WTC11 (cell line): ENCODE results near the gene PLSCR4. TPM values are rescaled to one million over a fixed set of nuclear protein-coding genes. Genes with fewer than 3 reads are reported as not detected.
"Not testable (repeated sequence)": the region's sequence is repeated elsewhere in the genome, so short reads cannot be mapped to it uniquely, and the experiment has no call there.

Source experiments
- ATAC-seq: fragments of 200-7000 bp; cut with Tn5 transposase; 2 replicates; pipeline ENCODE4 v1.10.0; 2021; ENCODE audit warnings: mild to moderate bottlenecking, moderate library complexity
- Bru-seq: library from RNA; stranded (reverse); fragments of 400-500 nt; gene quantifications from one replicate; lab custom pipeline; 2021; lab: Mats Ljungman, UMichigan
- CTCF ChIA-PET: fragments of 300-600 bp; sonication (Branson Sonifier 250); formaldehyde crosslinking; loops from one replicate; lab custom pipeline; 2021; ENCODE audit warnings: antibody characterized with exemption; lab: Charles Lee
- POLR2A ChIA-PET: fragments of 350-600 bp; sonication (Branson Sonifier 250); formaldehyde crosslinking; loops from one replicate; lab custom pipeline; 2021; ENCODE audit warnings: antibody characterized with exemption; lab: Charles Lee
- DNase-seq: peaks from one replicate; pipeline ENCODE4 v3.0.0; 2021; ENCODE audit warnings: low spot score
- H3K27ac Mint-ChIP-seq: 2 replicates; pipeline ENCODE4 v1.8.0; 2021; ENCODE audit warnings: mixed read lengths
- H3K27me3 Mint-ChIP-seq: 2 replicates; pipeline ENCODE4 v1.8.0; 2021; ENCODE audit warnings: low read depth, mild to moderate bottlenecking, moderate library complexity, mixed read lengths
- H3K36me3 Mint-ChIP-seq: 2 replicates; pipeline ENCODE4 v1.8.0; 2021; ENCODE audit warnings: mixed read lengths
- H3K4me1 Mint-ChIP-seq: 2 replicates; pipeline ENCODE4 v1.8.0; 2022; ENCODE audit warnings: mixed read lengths
- H3K4me3 Mint-ChIP-seq: 2 replicates; pipeline ENCODE4 v1.8.0; 2021; ENCODE audit warnings: mild to moderate bottlenecking, moderate library complexity, mixed read lengths
- H3K9me3 Mint-ChIP-seq: 2 replicates; pipeline ENCODE4 v1.8.0; 2021; ENCODE audit warnings: mixed read lengths
- CREM ChIP-seq: sonication (generic); formaldehyde crosslinking; IDR thresholded peaks from 2 replicates; pipeline ENCODE4 v1.8.1; 2022; ENCODE audit warnings: mild to moderate bottlenecking, missing genetic modification reagents, moderate library complexity
- FOXJ3 ChIP-seq: sonication (generic); formaldehyde crosslinking; IDR thresholded peaks from 2 replicates; pipeline ENCODE4 v1.9.0; 2021; ENCODE audit warnings: missing genetic modification reagents, mild to moderate bottlenecking, borderline replicate concordance
- FOXP1 ChIP-seq: sonication (generic); formaldehyde crosslinking; IDR thresholded peaks from 2 replicates; pipeline ENCODE4 v1.8.0; 2022; ENCODE audit warnings: missing genetic modification reagents, mild to moderate bottlenecking, moderate library complexity, borderline replicate concordance
- SP1 ChIP-seq: sonication (generic); formaldehyde crosslinking; conservative IDR thresholded peaks from 2 replicates; pipeline ENCODE4 v1.8.1; 2022; ENCODE audit warnings: missing genetic modification reagents
- TP53 ChIP-seq: sonication (generic); formaldehyde crosslinking; IDR thresholded peaks from 2 replicates; pipeline ENCODE4 v1.8.1; 2023; ENCODE audit warnings: mild to moderate bottlenecking, missing genetic modification reagents
- ZNF121 ChIP-seq: sonication (generic); formaldehyde crosslinking; IDR thresholded peaks from 2 replicates; pipeline ENCODE4 v1.8.0; 2023; ENCODE audit warnings: missing genetic modification reagents
- ZNF138 ChIP-seq: sonication (generic); formaldehyde crosslinking; conservative IDR thresholded peaks from 2 replicates; pipeline ENCODE4 v1.8.1; 2022; ENCODE audit warnings: mild to moderate bottlenecking, moderate library complexity, missing genetic modification reagents
- ZNF232 ChIP-seq: sonication (generic); formaldehyde crosslinking; IDR thresholded peaks from 2 replicates; pipeline ENCODE4 v1.8.0; 2022; ENCODE audit warnings: mild to moderate bottlenecking, missing genetic modification reagents
- long read RNA-seq, 3 experiments: library from RNA in 1 of 3; library from capped mRNA in 1 of 3; library from polyadenylated mRNA in 1 of 3; unstranded in 2 of 3; stranded (forward) in 1 of 3; transcript quantifications; one replicate each; pipeline ENCODE4 v2.0.0, GENCODE V29; 2021
- total RNA-seq: library from RNA; stranded (reverse); gene quantifications from 3 replicates; pipeline ENCODE4 v1.2.3, GENCODE V29; 2021
- TF ChIP-seq, protein P1 (sequence below): fragments of 250-450 bp; sonication (Bioruptor Pico); IDR thresholded peaks from 2 replicates; pipeline ENCODE4 v1.9.0; 2021; ENCODE audit warnings: mild to moderate bottlenecking
- TF ChIP-seq, protein P2 (sequence below): sonication (generic); formaldehyde crosslinking; IDR thresholded peaks from 2 replicates; pipeline ENCODE4 v1.8.0; 2022; ENCODE audit warnings: mild to moderate bottlenecking, missing genetic modification reagents
- TF ChIP-seq, protein P3 (sequence below): sonication (generic); formaldehyde crosslinking; IDR thresholded peaks from 2 replicates; pipeline ENCODE4 v1.8.1; 2022; ENCODE audit warnings: mild to moderate bottlenecking, moderate library complexity, missing genetic modification reagents
- TF ChIP-seq, protein P4 (sequence below): fragments of 250-450 bp; sonication (Bioruptor Pico); IDR thresholded peaks from 2 replicates; pipeline ENCODE4 v1.9.0; 2021; ENCODE audit warnings: mild to moderate bottlenecking, borderline replicate concordance
- TF ChIP-seq, protein P5 (sequence below): sonication (generic); formaldehyde crosslinking; IDR thresholded peaks from 2 replicates; pipeline ENCODE4 v1.8.1; 2023; ENCODE audit warnings: mild to moderate bottlenecking, moderate library complexity, missing genetic modification reagents
- TF ChIP-seq, protein P6 (sequence below): sonication (generic); formaldehyde crosslinking; IDR thresholded peaks from 2 replicates; pipeline ENCODE4 v1.8.1; 2023; ENCODE audit warnings: mild to moderate bottlenecking, missing genetic modification reagents, moderate library complexity

PLSCR4 gene, protein sequence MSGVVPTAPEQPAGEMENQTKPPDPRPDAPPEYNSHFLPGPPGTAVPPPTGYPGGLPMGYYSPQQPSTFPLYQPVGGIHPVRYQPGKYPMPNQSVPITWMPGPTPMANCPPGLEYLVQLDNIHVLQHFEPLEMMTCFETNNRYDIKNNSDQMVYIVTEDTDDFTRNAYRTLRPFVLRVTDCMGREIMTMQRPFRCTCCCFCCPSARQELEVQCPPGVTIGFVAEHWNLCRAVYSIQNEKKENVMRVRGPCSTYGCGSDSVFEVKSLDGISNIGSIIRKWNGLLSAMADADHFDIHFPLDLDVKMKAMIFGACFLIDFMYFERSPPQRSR
- total RNA-seq: 3.5 to 5.7 TPM (median 3.8 TPM) in 3 replicates
- Bru-seq, nascent RNA: percentile 74 among the genes with signal in this experiment
- long read RNA-seq, experiment 1, transcript PLSCR4-201 (9 exons, 3,303 nt): major isoform, 5 of 19 reads
- long read RNA-seq, experiment 1, partial matches to known transcripts: 5 of 19 reads
- long read RNA-seq, experiment 1, other reads (novel, unspliced or antisense): 7 of 19 reads
- long read RNA-seq, experiment 2: 0 reads
- long read RNA-seq, experiment 3, partial matches to known transcripts: 2 of 4 reads
- long read RNA-seq, experiment 3, other reads (novel, unspliced or antisense): 1 of 4 reads

DNA sequence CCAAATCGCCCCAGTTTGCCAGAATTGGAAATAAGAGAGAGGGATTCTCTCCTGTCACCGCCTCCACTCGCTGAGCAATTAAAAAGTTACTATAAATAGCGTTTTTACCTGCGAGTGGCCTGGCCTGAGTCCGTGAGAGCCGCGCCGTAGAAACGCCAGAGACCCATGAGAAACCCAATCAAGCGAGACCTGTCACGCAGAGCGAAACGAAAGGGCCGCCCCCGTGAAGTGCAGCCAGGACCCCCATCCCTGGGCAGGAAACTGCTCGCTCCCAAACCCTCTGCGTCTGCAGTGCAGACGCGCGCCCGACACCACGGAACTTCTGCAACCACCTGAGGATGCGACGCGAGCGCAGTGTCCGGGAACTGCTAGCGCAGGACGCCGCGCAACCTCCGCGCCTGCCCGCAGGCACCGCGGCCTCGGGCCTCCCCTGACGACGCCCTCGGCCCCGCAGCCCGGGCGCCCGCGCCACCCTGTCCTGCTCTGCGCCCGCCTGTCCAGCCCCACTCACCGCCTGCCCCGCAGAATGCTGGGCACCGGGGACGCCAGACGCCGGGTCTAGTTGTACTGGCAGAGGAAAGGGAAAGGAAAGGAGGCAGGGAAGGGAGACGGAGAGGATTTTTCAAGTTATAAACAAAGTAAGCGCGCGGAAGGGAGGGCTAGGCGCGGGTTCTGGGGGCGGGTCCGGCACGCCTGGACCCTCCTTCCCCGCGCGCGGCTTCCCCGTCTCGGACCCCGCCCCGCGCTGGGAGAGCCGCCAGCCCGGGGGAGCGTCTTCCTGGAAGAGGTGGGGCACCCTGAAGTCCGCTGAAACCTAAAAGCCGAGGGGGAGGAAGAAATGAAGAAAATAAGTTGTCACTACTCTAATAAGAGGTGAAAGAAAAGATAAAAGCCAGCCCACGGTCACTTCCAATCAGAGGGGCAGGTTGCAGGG is at the start of gene PLSCR4:
Gene PLSCR4 (minus strand): TSS at position 657 of the 934 bp plus-strand sequence. CDS start 29,034 bp downstream, outside the sequence.
- ATAC-seq: peak; percentile 90
- Mint-ChIP-seq H3K36me3 (peaks cover 39% of the 10 kb centered on the region), H3K27me3 (peaks cover 15% of the 10 kb centered on the region), H3K4me1 (peaks cover 8% of the 10 kb centered on the region), H3K27ac (no peak within 1 kb of the TSS), H3K4me3 (peak within 1 kb of the TSS; percentile 82), H3K9me3 (peaks cover 38% of the 10 kb centered on the region)
- POLR2A ChIA-PET: interaction anchor here (0.6 kb wide), 1 partner anchor 330 kb away, joined by 4 read pairs; no protein-coding TSS in a partner anchor
- peak; percentile 49 for DNase-seq
- CTCF ChIA-PET: no interaction called here
- TF ChIP-seq, protein P1, sequence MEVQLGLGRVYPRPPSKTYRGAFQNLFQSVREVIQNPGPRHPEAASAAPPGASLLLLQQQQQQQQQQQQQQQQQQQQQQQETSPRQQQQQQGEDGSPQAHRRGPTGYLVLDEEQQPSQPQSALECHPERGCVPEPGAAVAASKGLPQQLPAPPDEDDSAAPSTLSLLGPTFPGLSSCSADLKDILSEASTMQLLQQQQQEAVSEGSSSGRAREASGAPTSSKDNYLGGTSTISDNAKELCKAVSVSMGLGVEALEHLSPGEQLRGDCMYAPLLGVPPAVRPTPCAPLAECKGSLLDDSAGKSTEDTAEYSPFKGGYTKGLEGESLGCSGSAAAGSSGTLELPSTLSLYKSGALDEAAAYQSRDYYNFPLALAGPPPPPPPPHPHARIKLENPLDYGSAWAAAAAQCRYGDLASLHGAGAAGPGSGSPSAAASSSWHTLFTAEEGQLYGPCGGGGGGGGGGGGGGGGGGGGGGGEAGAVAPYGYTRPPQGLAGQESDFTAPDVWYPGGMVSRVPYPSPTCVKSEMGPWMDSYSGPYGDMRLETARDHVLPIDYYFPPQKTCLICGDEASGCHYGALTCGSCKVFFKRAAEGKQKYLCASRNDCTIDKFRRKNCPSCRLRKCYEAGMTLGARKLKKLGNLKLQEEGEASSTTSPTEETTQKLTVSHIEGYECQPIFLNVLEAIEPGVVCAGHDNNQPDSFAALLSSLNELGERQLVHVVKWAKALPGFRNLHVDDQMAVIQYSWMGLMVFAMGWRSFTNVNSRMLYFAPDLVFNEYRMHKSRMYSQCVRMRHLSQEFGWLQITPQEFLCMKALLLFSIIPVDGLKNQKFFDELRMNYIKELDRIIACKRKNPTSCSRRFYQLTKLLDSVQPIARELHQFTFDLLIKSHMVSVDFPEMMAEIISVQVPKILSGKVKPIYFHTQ (CRISPR knock-in tag): no peak
- TF ChIP-seq SP1 (CRISPR knock-in tag) (peak; percentile 52; the same call in 1 of the 2 replicates), FOXJ3 (CRISPR knock-in tag) (no peak), FOXP1 (CRISPR knock-in tag) (peak; percentile 78; the same call in 1 of the 2 replicates), TP53 (CRISPR knock-in tag) (0 out of 2 replicates have a peak, but pooled peaks have one; percentile 59), ZNF138 (CRISPR knock-in tag) (peak; percentile 84; the same call in 1 of the 2 replicates), CREM (0 out of 2 replicates have a peak, but pooled peaks have one; percentile 45), ZNF232 (no peak), ZNF121 (CRISPR knock-in tag) (no peak)
- TF ChIP-seq, protein P2, sequence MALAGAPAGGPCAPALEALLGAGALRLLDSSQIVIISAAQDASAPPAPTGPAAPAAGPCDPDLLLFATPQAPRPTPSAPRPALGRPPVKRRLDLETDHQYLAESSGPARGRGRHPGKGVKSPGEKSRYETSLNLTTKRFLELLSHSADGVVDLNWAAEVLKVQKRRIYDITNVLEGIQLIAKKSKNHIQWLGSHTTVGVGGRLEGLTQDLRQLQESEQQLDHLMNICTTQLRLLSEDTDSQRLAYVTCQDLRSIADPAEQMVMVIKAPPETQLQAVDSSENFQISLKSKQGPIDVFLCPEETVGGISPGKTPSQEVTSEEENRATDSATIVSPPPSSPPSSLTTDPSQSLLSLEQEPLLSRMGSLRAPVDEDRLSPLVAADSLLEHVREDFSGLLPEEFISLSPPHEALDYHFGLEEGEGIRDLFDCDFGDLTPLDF: no peak
- TF ChIP-seq, protein P3, sequence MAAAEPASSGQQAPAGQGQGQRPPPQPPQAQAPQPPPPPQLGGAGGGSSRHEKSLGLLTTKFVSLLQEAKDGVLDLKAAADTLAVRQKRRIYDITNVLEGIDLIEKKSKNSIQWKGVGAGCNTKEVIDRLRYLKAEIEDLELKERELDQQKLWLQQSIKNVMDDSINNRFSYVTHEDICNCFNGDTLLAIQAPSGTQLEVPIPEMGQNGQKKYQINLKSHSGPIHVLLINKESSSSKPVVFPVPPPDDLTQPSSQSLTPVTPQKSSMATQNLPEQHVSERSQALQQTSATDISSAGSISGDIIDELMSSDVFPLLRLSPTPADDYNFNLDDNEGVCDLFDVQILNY (CRISPR knock-in tag): 0 out of 2 replicates have a peak, but pooled peaks have one; percentile 28
- TF ChIP-seq, protein P4, sequence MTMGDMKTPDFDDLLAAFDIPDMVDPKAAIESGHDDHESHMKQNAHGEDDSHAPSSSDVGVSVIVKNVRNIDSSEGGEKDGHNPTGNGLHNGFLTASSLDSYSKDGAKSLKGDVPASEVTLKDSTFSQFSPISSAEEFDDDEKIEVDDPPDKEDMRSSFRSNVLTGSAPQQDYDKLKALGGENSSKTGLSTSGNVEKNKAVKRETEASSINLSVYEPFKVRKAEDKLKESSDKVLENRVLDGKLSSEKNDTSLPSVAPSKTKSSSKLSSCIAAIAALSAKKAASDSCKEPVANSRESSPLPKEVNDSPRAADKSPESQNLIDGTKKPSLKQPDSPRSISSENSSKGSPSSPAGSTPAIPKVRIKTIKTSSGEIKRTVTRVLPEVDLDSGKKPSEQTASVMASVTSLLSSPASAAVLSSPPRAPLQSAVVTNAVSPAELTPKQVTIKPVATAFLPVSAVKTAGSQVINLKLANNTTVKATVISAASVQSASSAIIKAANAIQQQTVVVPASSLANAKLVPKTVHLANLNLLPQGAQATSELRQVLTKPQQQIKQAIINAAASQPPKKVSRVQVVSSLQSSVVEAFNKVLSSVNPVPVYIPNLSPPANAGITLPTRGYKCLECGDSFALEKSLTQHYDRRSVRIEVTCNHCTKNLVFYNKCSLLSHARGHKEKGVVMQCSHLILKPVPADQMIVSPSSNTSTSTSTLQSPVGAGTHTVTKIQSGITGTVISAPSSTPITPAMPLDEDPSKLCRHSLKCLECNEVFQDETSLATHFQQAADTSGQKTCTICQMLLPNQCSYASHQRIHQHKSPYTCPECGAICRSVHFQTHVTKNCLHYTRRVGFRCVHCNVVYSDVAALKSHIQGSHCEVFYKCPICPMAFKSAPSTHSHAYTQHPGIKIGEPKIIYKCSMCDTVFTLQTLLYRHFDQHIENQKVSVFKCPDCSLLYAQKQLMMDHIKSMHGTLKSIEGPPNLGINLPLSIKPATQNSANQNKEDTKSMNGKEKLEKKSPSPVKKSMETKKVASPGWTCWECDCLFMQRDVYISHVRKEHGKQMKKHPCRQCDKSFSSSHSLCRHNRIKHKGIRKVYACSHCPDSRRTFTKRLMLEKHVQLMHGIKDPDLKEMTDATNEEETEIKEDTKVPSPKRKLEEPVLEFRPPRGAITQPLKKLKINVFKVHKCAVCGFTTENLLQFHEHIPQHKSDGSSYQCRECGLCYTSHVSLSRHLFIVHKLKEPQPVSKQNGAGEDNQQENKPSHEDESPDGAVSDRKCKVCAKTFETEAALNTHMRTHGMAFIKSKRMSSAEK (CRISPR knock-in tag): no peak
- TF ChIP-seq, protein P5, sequence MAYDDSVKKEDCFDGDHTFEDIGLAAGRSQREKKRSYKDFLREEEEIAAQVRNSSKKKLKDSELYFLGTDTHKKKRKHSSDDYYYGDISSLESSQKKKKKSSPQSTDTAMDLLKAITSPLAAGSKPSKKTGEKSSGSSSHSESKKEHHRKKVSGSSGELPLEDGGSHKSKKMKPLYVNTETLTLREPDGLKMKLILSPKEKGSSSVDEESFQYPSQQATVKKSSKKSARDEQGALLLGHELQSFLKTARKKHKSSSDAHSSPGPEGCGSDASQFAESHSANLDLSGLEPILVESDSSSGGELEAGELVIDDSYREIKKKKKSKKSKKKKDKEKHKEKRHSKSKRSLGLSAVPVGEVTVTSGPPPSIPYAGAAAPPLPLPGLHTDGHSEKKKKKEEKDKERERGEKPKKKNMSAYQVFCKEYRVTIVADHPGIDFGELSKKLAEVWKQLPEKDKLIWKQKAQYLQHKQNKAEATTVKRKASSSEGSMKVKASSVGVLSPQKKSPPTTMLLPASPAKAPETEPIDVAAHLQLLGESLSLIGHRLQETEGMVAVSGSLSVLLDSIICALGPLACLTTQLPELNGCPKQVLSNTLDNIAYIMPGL (CRISPR knock-in tag): 0 out of 2 replicates have a peak, but pooled peaks have one; percentile 14
- TF ChIP-seq, protein P6, sequence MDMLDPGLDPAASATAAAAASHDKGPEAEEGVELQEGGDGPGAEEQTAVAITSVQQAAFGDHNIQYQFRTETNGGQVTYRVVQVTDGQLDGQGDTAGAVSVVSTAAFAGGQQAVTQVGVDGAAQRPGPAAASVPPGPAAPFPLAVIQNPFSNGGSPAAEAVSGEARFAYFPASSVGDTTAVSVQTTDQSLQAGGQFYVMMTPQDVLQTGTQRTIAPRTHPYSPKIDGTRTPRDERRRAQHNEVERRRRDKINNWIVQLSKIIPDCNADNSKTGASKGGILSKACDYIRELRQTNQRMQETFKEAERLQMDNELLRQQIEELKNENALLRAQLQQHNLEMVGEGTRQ (CRISPR knock-in tag): 0 out of 2 replicates have a peak, but pooled peaks have one; percentile 9

DNA sequence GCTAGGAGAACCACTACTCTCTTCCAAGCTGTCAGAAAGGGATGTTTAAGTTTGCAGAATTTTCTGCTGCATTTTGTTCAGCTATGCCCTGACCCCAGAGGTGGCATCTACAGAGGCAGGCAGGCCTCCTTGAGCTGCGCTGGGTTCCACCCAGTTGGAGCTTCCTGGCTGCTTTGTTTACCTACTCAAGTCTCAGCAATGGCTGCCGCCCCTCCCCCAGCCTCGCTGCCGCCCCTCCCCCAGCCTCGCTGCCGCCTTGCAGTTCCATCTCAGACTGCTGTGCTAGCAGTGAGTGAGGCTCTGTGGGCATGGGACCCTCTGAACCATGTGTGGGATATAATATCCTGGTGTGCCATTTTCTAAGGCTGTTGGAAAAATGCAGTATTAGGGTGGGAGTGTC is 42.5 kb upstream of the PLSCR4 start:
- H3K4me3 Mint-ChIP-seq, POLR2A ChIA-PET, H3K4me1 Mint-ChIP-seq, ATAC-seq, DNase-seq, H3K27ac Mint-ChIP-seq, CTCF ChIA-PET, H3K27me3 Mint-ChIP-seq: not testable (repeated sequence)
- Mint-ChIP-seq H3K36me3 (peaks cover 44% of the 10 kb centered on the region), H3K9me3 (peaks cover 42% of the 10 kb centered on the region)
